IPS-20b (cell line): Measurements from ENCODE around the gene TPSD1.
"Not testable (repeated sequence)": the region's sequence is repeated elsewhere in the genome, so short reads cannot be mapped to it uniquely, and the experiment has no call there.

Experiments
- H3K27ac ChIP-seq: one replicate; pipeline ENCODE4 v1.5.1; 2013; ENCODE audit warnings: low read length
- H3K27me3 ChIP-seq: 2 replicates; pipeline ENCODE4 v1.6.1; 2013; ENCODE audit warnings: mild to moderate bottlenecking, low read length, inconsistent platforms; ENCODE audit not compliant: insufficient read depth
- H3K36me3 ChIP-seq: 2 replicates; pipeline ENCODE4 v1.6.1; 2013; ENCODE audit warnings: low read depth, mild to moderate bottlenecking, inconsistent platforms, low read length, moderate library complexity; ENCODE audit not compliant: insufficient read depth
- H3K4me1 ChIP-seq: 2 replicates; pipeline ENCODE4 v1.6.1; 2013; ENCODE audit warnings: mild to moderate bottlenecking, control low read depth, inconsistent platforms, low read length, moderate library complexity; ENCODE audit not compliant: insufficient read depth
- H3K4me3 ChIP-seq: 2 replicates; pipeline ENCODE4 v1.5.1; 2013; ENCODE audit warnings: mild to moderate bottlenecking, low read length, inconsistent platforms
- H3K9ac ChIP-seq: 2 replicates; pipeline ENCODE4 v1.6.1; 2013; ENCODE audit warnings: low read depth, mild to moderate bottlenecking, inconsistent platforms, low read length, moderate library complexity
- H3K9me3 ChIP-seq: 2 replicates; pipeline ENCODE4 v1.6.1; 2013; ENCODE audit warnings: mild to moderate bottlenecking, low read depth, low read length, inconsistent platforms; ENCODE audit not compliant: insufficient read depth

Gene TPSD1

GRCh38 chr16:1290860-1291575 is 35.1 kb downstream of the TPSD1 start:
- no peaks in the 10 kb centered on the region for H3K36me3 ChIP-seq
- H3K27me3 ChIP-seq = peaks cover 54% of the 10 kb centered on the region
- peaks cover 8% of the 10 kb centered on the region; the same call in 1 of the 2 replicates for H3K4me1 ChIP-seq
- H3K27ac ChIP-seq = no peak overlapping the region
- no peak overlapping the region for H3K9ac ChIP-seq
- H3K4me3 ChIP-seq = no peak overlapping the region
- H3K9me3 ChIP-seq = no peaks in the 10 kb centered on the region

DNA sequence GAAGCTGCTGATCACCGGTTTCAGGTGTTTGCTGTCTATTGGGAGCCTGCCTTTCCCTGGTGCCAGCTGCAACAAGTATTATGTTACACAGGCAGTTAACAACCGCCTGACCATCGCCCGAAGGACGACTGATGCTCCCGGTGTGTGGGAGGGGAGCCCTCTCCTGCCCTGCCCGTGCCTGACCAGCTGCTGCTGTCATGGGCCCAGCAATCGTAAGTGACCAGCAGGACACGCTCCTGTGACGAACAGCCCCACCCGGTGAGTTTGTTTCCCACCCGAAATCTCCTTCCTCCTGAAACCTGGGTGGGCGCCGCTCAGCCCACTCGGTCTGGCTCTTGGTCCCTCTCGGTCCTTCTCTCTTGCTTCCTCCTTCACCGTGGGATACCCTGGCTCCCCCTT is 35.7 kb downstream of the TPSD1 start:
- no peak overlapping the region for H3K4me3 ChIP-seq
- no peaks in the 10 kb centered on the region for H3K9me3 ChIP-seq
- peaks cover 8% of the 10 kb centered on the region; the same call in 1 of the 2 replicates for H3K4me1 ChIP-seq
- no peak overlapping the region for H3K27ac ChIP-seq
- H3K9ac ChIP-seq = no peak overlapping the region
- peaks cover 52% of the 10 kb centered on the region for H3K27me3 ChIP-seq
- H3K36me3 ChIP-seq = no peaks in the 10 kb centered on the region

- H3K4me3 ChIP-seq, H3K4me1 ChIP-seq, H3K9me3 ChIP-seq, H3K36me3 ChIP-seq, H3K9ac ChIP-seq, H3K27ac ChIP-seq: not testable (repeated sequence)
- peaks cover 50% of the 10 kb centered on the region for H3K27me3 ChIP-seq
Measured at GRCh38 chr16:1292208-1292607, 36.3 kb downstream of the TPSD1 start.

DNA sequence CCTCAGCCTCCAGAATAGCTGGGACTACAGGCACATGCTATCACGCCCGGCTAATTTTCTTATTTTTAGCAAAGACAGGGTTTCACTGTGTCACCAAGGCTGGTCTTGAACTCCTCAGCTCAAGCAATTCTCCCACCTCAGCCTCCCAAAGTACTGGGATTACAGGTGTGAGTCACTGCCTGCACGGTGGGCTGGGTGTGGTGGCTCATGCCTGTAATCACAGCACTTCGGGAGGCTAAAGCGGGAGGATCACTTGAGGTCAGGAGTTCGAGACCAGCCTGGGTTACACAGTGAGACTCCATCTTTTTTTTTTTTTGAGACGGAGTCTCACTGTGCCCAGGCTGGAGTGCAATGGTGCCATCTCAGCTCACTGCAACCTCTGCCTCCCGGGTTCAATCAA is 36.9 kb downstream of the TPSD1 start:
- not testable (repeated sequence) for H3K4me3 ChIP-seq, H3K27ac ChIP-seq, H3K4me1 ChIP-seq, H3K9ac ChIP-seq, H3K36me3 ChIP-seq, H3K9me3 ChIP-seq
- H3K27me3 ChIP-seq = peaks cover 44% of the 10 kb centered on the region

DNA sequence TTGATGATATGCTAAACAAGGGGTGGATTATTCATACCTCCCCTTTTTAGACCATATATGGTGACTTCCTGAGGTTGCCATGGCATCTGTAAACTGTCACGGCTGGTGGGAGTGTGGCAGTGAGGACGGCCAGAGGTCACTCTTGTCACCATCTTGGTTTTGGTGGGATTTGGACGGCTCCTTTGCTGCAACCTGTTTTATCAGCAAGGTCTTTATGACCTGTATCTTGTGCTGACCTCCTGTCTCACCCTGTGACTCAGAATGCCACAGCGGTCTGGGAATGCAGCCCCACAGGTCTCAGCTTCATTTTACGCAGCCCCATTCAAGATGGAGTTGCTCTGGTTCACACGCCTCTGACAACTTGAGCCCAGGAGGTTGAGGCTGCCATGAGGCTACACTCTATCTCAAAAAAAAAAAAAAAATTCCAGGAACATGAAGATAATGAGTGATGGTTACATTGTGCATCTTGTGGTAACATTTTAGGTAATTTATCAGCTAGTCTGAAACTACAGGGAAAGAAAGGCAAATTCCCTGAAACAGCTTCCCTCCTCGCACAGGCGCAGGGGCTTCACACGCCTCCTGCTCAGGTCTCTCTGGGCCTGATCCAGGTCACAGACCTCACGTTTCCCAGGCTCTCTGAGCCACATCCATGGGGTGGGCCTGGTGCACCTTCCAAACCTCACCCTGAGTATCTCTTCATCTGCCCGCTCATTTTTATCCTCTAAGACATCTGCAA is 38.2 kb downstream of the TPSD1 start:
- Histone ChIP-seq H3K36me3 (no peaks in the 10 kb centered on the region), H3K27ac (no peak overlapping the region), H3K9ac (no peak overlapping the region), H3K9me3 (no peaks in the 10 kb centered on the region), H3K4me1 (peaks cover 8% of the 10 kb centered on the region; the same call in 1 of the 2 replicates), H3K27me3 (peaks cover 38% of the 10 kb centered on the region), H3K4me3 (no peak overlapping the region)

DNA sequence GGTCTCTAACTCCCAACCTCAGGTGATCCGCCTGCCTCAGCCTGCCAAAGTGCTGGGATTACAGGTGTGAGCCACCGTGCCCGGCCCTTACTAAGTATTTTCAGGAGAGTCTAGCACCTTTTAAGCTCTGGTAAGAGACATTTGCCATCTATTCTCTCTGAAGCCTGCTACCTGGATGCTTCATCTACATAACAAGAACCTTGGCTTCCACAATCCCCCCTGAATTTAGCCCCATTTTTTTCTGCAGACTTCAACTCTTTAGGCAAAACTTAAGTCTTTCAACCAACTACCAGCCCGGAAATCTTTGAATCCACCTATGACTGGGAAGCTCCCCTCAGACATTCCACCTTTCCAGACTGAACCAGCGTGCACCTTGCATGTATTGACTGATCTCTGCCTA is 39.6 kb downstream of the TPSD1 start:
- H3K9ac ChIP-seq = no peak overlapping the region
- H3K27ac ChIP-seq = no peak overlapping the region
- H3K4me1 ChIP-seq = 0 out of 2 replicates have a peak, but pooled peaks cover 2% of the 10 kb centered on the region
- H3K36me3 ChIP-seq = no peaks in the 10 kb centered on the region
- no peaks in the 10 kb centered on the region for H3K9me3 ChIP-seq
- peaks cover 31% of the 10 kb centered on the region for H3K27me3 ChIP-seq
- H3K4me3 ChIP-seq = no peak overlapping the region

- not testable (repeated sequence) for H3K9ac ChIP-seq, H3K4me1 ChIP-seq, H3K4me3 ChIP-seq, H3K36me3 ChIP-seq, H3K9me3 ChIP-seq, H3K27ac ChIP-seq
- H3K27me3 ChIP-seq = peaks cover 20% of the 10 kb centered on the region
Measured at GRCh38 chr16:1296688-1297017, 40.8 kb downstream of the TPSD1 start.

DNA sequence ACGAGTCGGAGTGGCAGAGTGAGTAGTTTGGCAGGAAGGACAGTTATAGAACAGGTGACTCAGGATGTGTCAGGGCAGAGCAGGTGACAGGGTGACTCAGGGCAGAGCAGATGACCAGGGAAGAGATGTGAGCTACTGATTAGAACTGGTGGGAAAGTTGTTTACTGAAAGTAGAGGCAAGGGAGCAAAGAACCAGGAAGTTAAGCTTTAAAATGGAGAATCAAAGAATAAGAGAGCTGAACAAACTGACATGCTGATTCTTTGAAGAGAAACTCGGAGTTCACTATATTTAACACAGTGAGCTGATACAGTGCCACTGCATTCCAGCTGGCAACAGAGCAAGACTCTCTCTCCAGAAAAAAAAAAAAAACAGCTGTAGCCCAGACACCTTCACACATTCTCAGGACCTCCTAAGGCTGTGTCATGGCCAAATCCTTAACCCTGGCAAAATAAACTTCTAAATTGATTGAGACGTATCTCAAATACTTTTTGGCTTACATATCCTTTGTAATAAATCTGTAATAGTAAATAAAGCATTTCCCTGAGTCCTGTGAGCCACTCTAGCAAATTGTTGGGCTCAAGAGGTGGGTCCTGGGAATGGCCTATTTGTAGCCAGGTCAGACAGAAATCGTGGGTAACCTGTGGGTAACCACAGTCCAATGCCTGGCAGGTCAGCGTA is 41.3 kb downstream of the TPSD1 start:
- Histone ChIP-seq H3K9ac (no peak overlapping the region), H3K4me1 (0 out of 2 replicates have a peak, but pooled peaks cover 2% of the 10 kb centered on the region), H3K27ac (no peak overlapping the region), H3K27me3 (peaks cover 14% of the 10 kb centered on the region), H3K36me3 (no peaks in the 10 kb centered on the region), H3K9me3 (no peaks in the 10 kb centered on the region), H3K4me3 (no peak overlapping the region)

- Histone ChIP-seq H3K9ac (no peak overlapping the region), H3K4me3 (no peak overlapping the region), H3K27me3 (peaks cover 14% of the 10 kb centered on the region), H3K9me3 (no peaks in the 10 kb centered on the region), H3K4me1 (peaks cover 2% of the 10 kb centered on the region; the same call in 1 of the 2 replicates), H3K36me3 (no peaks in the 10 kb centered on the region), H3K27ac (no peak overlapping the region)
Measured at GRCh38 chr16:1298406-1298805, 42.5 kb downstream of the TPSD1 start.

DNA sequence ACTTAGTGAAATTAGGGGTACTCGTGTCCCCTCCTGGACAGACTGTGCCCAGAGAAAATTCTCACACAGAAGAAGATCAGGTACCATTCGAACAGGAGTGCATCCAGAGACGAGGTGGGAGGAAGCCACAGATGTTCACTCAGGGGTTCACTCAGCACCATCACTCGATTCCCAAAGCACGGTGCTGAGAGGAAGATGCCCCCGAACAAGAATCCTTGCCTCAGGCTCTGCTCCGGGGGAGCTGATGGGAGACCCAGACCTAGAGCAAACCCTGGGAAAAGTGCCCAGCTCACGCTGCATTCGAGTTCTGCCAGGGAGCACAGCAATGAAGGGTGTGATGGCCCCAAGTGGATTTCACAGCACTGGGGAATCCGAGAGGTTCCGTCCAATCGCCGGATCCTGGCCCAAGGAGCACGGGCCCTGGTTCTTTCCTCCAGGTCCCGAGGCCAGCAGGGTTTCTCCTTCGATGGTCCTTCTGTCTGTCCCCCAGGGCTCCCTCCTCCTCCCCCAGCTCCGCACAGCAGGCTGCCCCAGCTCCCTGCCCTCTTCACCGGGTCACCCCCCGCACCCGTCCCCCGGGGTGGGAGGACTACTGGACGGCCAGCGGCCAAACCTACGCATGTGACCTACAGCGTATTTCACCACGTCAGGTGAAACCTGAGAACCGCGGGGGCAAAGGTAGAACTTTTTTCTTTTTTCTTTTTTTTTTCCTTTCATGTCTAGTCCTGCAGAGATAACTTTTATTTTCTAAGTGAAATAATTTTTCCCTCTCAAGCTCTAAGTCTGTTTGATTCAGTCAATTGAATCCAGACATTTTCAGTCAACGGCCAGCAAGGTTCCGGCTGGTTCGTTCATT is 43.4 kb downstream of the TPSD1 start:
- no peaks in the 10 kb centered on the region for H3K36me3 ChIP-seq
- H3K27me3 ChIP-seq = peaks cover 14% of the 10 kb centered on the region
- H3K4me1 ChIP-seq = peaks cover 2% of the 10 kb centered on the region; the same call in 1 of the 2 replicates
- H3K9me3 ChIP-seq = no peaks in the 10 kb centered on the region
- H3K9ac ChIP-seq = no peak overlapping the region
- no peak overlapping the region for H3K27ac ChIP-seq
- H3K4me3 ChIP-seq = no peak overlapping the region

DNA sequence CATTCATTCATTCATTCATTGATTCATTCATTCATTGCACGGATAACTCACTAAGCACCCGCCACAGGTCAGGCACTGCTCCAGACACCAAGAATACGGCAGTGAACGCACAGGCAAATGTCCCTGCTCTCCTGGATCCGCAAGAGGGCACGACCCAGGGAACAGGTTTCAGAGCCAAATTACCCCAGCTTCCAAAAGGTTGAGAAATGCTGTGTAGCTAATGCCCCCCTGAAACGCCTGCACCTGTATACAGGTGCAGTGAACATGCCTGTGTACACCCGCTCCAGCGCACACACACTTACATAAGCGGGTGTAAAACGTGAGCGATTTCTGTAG is 44.0 kb downstream of the TPSD1 start:
- H3K4me3 ChIP-seq = no peak overlapping the region
- no peak overlapping the region for H3K9ac ChIP-seq
- H3K27me3 ChIP-seq = peaks cover 14% of the 10 kb centered on the region
- no peak overlapping the region for H3K27ac ChIP-seq
- peaks cover 2% of the 10 kb centered on the region; the same call in 1 of the 2 replicates for H3K4me1 ChIP-seq
- no peaks in the 10 kb centered on the region for H3K9me3 ChIP-seq
- no peaks in the 10 kb centered on the region for H3K36me3 ChIP-seq
